ENCODE data around the gene BNIP5. TPM values are rescaled to one million over a fixed set of nuclear protein-coding genes. Genes with fewer than 3 reads are reported as not detected.

The BNIP5 gene
- total RNA-seq, 2 experiments from 2014 or later: not detected

DNA sequence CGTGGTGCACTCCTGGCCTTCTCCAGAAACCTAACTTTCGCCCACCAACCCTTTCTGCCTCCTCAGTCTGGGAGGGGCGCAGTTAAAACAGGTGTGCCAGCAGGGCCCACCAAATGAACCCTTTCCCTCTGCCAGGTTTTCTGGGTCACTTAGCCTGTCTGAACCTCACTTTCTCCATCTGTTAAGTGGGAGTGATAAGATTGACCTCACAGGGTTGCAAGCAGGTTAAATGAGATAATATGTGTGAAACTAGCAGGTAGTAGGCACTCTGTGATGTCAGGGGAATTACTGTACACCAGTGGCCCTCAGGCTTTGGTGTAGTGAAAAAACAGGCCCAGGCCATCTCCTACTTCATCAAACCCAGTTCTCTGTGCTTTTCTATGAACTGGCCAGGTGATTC, 14.1 kb downstream of the BNIP5 start:
- no peaks in the 10 kb centered on the region for H3K9me3 Mint-ChIP-seq
- POLR2A ChIA-PET: no interaction called here
- H3K4me3 Mint-ChIP-seq: no peak overlapping the region

GRCh38 chr6:36320475-36320874, 16.2 kb downstream of the BNIP5 start:
- Histone ChIP-seq H3K27ac (ENCODE audit: low read depth in 1 of 2, low read length in 2 of 2) (no peak overlapping the region), H3K4me1 (ENCODE audit: insufficient read depth, low read length) (no peaks in the 10 kb centered on the region), H3K4me3 (ENCODE audit: low read length) (no peak overlapping the region), H3K27me3 (ENCODE audit: control insufficient read depth in 1 of 2, insufficient read depth in 2 of 2, low read length in 2 of 2) (no peaks in the 10 kb centered on the region), H3K36me3 (ENCODE audit: insufficient read depth, low read length) (no peaks in the 10 kb centered on the region), H3K9me3 (ENCODE audit: control insufficient read depth in 1 of 2, insufficient read depth in 1 of 2, low read length in 2 of 2) (no peaks in the 10 kb centered on the region)
- Mint-ChIP-seq H3K36me3 (ENCODE audit: low read depth) (no peaks in the 10 kb centered on the region), H3K27me3 (no peaks in the 10 kb centered on the region), H3K4me3 (no peak overlapping the region), H3K27ac (no peak overlapping the region), H3K4me1 (ENCODE audit: low read depth) (no peaks in the 10 kb centered on the region), H3K9me3 (no peaks in the 10 kb centered on the region)
- ChIA-PET POLR2A (interaction anchor here (0.5 kb wide), 1 partner anchor 1963 kb away, joined by 3 read pairs; no protein-coding TSS in a partner anchor), CTCF (interaction anchor here (1.1 kb wide), 1 partner anchor 18 kb away, joined by 3 read pairs; no protein-coding TSS in a partner anchor)
- no peak for ATAC-seq (ENCODE audit: poor library complexity)
- DNase-seq: no peak
- intact Hi-C loops (cut with DNase I, micrococcal nuclease): no loop called here
- no peak for TF ChIP-seq CTCF (IDR thresholded peaks at IDR 0.05)

More for the DNA sequence above, 14.1 kb downstream of the BNIP5 start:
- Mint-ChIP-seq H3K4me1 (ENCODE audit: low read depth) (no peaks in the 10 kb centered on the region), H3K27ac (no peak overlapping the region), H3K27me3 (no peaks in the 10 kb centered on the region), H3K36me3 (ENCODE audit: low read depth) (no peaks in the 10 kb centered on the region)
- Histone ChIP-seq H3K36me3 (ENCODE audit: insufficient read depth, low read length) (no peaks in the 10 kb centered on the region), H3K4me3 (ENCODE audit: low read length) (no peak overlapping the region), H3K27me3 (ENCODE audit: control insufficient read depth in 1 of 2, insufficient read depth in 2 of 2, low read length in 2 of 2) (no peaks in the 10 kb centered on the region), H3K4me1 (ENCODE audit: insufficient read depth, low read length) (no peaks in the 10 kb centered on the region), H3K27ac (ENCODE audit: low read depth in 1 of 2, low read length in 2 of 2) (no peak overlapping the region), H3K9me3 (ENCODE audit: control insufficient read depth in 1 of 2, insufficient read depth in 1 of 2, low read length in 2 of 2) (no peaks in the 10 kb centered on the region)
- CTCF ChIA-PET: no interaction called here
- DNase-seq: no peak
- intact Hi-C loops (cut with DNase I, micrococcal nuclease): no loop called here
- ATAC-seq (ENCODE audit: poor library complexity): no peak
- no peak for TF ChIP-seq CTCF (IDR thresholded peaks at IDR 0.05)

- Mint-ChIP-seq H3K27me3 (no peaks in the 10 kb centered on the region), H3K4me1 (ENCODE audit: low read depth) (no peaks in the 10 kb centered on the region), H3K36me3 (ENCODE audit: low read depth) (no peaks in the 10 kb centered on the region), H3K4me3 (no peak overlapping the region), H3K9me3 (no peaks in the 10 kb centered on the region), H3K27ac (no peak overlapping the region)
- no peak for TF ChIP-seq CTCF (IDR thresholded peaks at IDR 0.05)
- ATAC-seq (ENCODE audit: poor library complexity) (no peak), DNase-seq (no peak)
- POLR2A ChIA-PET: no interaction called here
- intact Hi-C loops (cut with DNase I, micrococcal nuclease): no loop called here
- Histone ChIP-seq H3K36me3 (ENCODE audit: insufficient read depth, low read length) (no peaks in the 10 kb centered on the region), H3K27ac (ENCODE audit: low read depth in 1 of 2, low read length in 2 of 2) (no peak overlapping the region), H3K4me3 (ENCODE audit: low read length) (no peak overlapping the region), H3K27me3 (ENCODE audit: control insufficient read depth in 1 of 2, insufficient read depth in 2 of 2, low read length in 2 of 2) (no peaks in the 10 kb centered on the region), H3K9me3 (ENCODE audit: control insufficient read depth in 1 of 2, insufficient read depth in 1 of 2, low read length in 2 of 2) (no peaks in the 10 kb centered on the region), H3K4me1 (ENCODE audit: insufficient read depth, low read length) (no peaks in the 10 kb centered on the region)
- CTCF ChIA-PET: interaction anchor here (1.1 kb wide), 1 partner anchor 17 kb away, joined by 3 read pairs; no protein-coding TSS in a partner anchor
Measured at GRCh38 chr6:36319821-36320220, 16.9 kb downstream of the BNIP5 start.
